Activated T-cell treated with anti-CD3 and anti-CD28 coated beads for 4 hours (primary cell): ENCODE data around the gene ZSCAN29.
A peak's percentile ranks its signal among the peaks of the same experiment; 100 is the strongest.

ENCODE experiments used
- DNase-seq: peaks from one replicate; pipeline ENCODE4 v3.0.0-alpha.2; 2020

ZSCAN29 gene

GRCh38 chr15:43346305-43346704 is 24.5 kb downstream of the ZSCAN29 start:
- DNase-seq: no peak

GRCh38 chr15:43330780-43331087 is 40.1 kb downstream of the ZSCAN29 start:
- no peak for DNase-seq

- peak; percentile 84 for DNase-seq
These were observed 40.7 kb downstream of the ZSCAN29 start, which contains the start of gene LCMT2 for GRCh38 chr15:43329960-43330779. LCMT2 (minus strand) TSS chr15:43330573; CDS start chr15:43330489, 84 bp downstream.

- DNase-seq: no peak
These were observed 41.5 kb downstream of the ZSCAN29 start for GRCh38 chr15:43329217-43329959.

GRCh38 chr15:43325039-43325684 is 45.7 kb downstream of the ZSCAN29 start:
- DNase-seq: no peak

- no peak for DNase-seq
These were observed 51.7 kb downstream of the ZSCAN29 start for GRCh38 chr15:43318990-43319771.

GRCh38 chr15:43317566-43318184 is 53.2 kb downstream of the ZSCAN29 start:
- DNase-seq: no peak

- DNase-seq: no peak
These were observed 53.9 kb downstream of the ZSCAN29 start for GRCh38 chr15:43316971-43317346.

- DNase-seq: no peak
These were observed 54.5 kb downstream of the ZSCAN29 start for GRCh38 chr15:43316016-43316970.

- DNase-seq: no peak
These were observed 56.7 kb downstream of the ZSCAN29 start for GRCh38 chr15:43314171-43314570.

- DNase-seq: no peak
These were observed 58.5 kb downstream of the ZSCAN29 start for GRCh38 chr15:43312378-43312777.
